Measurements from ENCODE around the gene MSI2.

MSI2 gene

DNA sequence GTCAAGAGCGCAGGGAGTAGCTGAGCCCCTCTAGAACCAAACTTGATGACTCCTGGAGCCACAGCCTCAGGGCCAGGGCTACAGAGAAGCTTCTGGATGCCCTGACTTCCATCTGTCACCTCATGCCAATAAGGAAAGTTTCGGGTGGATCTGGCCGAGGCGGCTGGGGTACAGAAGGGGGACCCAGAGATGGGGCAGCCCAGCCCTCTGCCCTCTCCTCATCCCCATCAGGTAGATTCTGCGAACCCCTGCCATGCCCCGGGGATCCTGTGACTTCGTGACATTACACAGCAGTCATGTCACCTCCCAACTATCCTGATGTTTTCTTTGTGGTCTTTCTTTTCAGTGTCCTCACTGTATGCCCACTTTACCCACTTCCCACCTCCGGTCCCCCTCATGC lies 374.4 kb downstream of the MSI2 start:
- no peak for DNase-seq (ENCODE audit: low spot score in 2 of 2)
- ATAC-seq (replicated peaks; ENCODE audit: extremely low read depth, poor library complexity, severe bottlenecking), result no peak
- Mint-ChIP-seq H3K27ac (ENCODE audit: low read depth) (no peak overlapping the region), H3K27me3 (no peaks in the 10 kb centered on the region), H3K4me1 (peaks cover 16% of the 10 kb centered on the region), H3K36me3 (ENCODE audit: insufficient read depth) (peaks cover 28% of the 10 kb centered on the region), H3K4me3 (no peak overlapping the region), H3K9me3 (no peaks in the 10 kb centered on the region)

DNA sequence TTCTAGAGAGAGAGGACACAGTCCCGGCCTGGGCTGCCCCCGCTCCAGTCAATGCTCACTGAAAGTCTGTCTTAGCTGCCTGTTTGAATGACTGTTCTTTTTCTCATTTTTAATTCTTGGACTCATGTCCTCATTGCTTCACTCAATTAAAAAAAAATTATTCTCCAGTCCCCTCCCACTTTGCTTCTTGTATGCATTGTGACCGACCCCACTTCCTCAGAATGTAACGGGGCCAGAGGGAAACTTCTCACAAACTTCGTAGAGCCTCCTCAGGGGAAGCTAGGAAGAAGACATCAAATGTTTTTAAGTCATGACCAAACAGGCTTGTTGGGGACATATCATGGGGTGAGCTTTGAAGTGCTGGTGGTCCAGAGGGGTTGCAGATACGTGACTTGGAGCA lies 375.5 kb downstream of the MSI2 start:
- H3K36me3 Mint-ChIP-seq (ENCODE audit: insufficient read depth), result peaks cover 23% of the 10 kb centered on the region

DNA sequence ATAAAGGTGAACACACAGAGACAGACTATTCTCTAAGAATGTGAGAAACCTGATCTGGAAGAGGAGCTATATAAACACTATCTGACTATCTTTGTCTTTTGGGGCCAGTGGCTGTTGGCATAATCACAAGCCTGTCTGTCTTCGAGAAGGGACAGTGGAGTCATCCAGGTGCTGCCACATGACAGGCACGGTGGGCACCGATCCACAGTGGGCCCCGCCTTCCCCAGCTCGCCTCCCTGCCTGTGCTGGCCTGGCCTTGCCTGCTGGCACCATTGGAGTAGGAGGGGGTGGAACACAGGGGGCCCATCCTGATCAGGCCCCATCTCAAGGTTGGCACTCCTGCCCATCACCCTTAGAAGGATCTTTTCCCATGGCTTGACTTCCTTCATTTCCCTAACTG lies 376.0 kb downstream of the MSI2 start:
- Mint-ChIP-seq H3K27ac (ENCODE audit: low read depth) (no peak overlapping the region), H3K4me3 (no peak overlapping the region), H3K27me3 (no peaks in the 10 kb centered on the region), H3K36me3 (ENCODE audit: insufficient read depth) (peaks cover 22% of the 10 kb centered on the region), H3K9me3 (no peaks in the 10 kb centered on the region), H3K4me1 (peaks cover 24% of the 10 kb centered on the region)
- ATAC-seq (replicated peaks; ENCODE audit: extremely low read depth, poor library complexity, severe bottlenecking), result no peak
- DNase-seq (ENCODE audit: low spot score in 2 of 2), result no peak

More for the DNA sequence above, 375.5 kb downstream of the MSI2 start:
- Mint-ChIP-seq H3K27ac (ENCODE audit: low read depth) (no peak overlapping the region), H3K4me1 (peaks cover 21% of the 10 kb centered on the region), H3K9me3 (no peaks in the 10 kb centered on the region), H3K4me3 (no peak overlapping the region), H3K27me3 (no peaks in the 10 kb centered on the region)
- no peak for ATAC-seq (replicated peaks; ENCODE audit: extremely low read depth, poor library complexity, severe bottlenecking)
- no peak for DNase-seq (ENCODE audit: low spot score in 2 of 2)

DNA sequence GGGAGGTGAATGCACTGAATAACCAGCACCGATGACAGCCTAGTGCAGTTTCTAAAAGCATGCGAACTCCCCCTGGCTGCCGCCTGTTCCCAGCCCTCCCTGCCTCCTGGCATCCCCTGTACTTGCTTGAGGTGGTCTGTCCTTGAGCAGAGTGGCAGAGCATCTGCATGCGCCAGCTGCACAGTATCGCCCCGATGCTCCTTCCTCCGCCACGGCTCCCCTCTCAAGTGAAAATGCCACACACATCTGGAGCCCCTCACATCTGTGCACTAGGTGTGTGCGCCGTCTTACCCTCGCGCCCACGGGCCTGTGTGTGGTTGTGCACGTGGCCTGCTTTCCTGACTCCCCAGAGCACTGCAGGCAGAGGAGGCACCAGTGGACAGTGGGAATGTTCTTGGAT lies 376.9 kb downstream of the MSI2 start:
- H3K9me3 Mint-ChIP-seq, result no peaks in the 10 kb centered on the region
- peaks cover 19% of the 10 kb centered on the region for H3K36me3 Mint-ChIP-seq (ENCODE audit: insufficient read depth)
- no peaks in the 10 kb centered on the region for H3K27me3 Mint-ChIP-seq
- H3K4me1 Mint-ChIP-seq, result peaks cover 17% of the 10 kb centered on the region
- H3K4me3 Mint-ChIP-seq, result no peak overlapping the region
- peak overlapping the region; percentile 32 for H3K27ac Mint-ChIP-seq (ENCODE audit: low read depth)
- ATAC-seq (replicated peaks; ENCODE audit: extremely low read depth, poor library complexity, severe bottlenecking) (no peak), DNase-seq (ENCODE audit: low spot score in 2 of 2) (no peak)

DNA sequence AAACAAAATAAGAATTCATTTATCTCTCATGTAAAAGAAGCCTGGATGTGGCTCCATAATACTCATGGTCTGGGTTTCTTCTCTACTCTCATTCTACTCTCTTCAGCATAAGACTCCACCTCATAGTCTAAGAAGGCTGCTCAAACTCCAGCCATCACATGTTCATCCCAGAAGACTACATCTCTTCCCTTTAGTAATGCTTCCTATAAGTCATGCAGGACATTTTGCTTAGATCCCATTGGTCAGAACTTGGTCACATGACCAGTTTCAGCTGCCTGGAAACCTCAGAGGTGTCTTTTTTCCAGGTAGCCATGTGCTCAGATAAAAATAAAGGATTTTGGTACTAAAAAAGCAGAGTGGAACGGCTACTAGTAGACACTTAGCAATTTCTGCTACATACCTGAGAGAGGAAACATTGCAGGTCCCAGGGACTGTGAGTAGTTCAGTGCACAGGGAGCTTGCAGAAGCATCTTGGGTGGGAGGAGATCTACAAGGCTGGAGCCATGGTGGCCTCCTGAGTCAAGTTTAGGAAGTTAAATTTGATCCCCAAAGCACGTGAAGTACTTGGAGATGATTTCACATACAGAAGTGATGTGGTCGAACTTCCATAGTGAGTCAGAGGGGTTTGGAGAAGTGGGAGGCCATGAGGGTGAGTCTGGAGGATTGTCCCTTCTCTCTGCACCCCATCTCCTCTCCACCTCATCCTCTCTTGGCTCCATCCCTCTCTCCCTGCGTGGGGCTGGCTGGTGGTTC lies 378.6 kb downstream of the MSI2 start:
- Mint-ChIP-seq H3K4me3 (no peak overlapping the region), H3K27me3 (no peaks in the 10 kb centered on the region), H3K36me3 (ENCODE audit: insufficient read depth) (peaks cover 11% of the 10 kb centered on the region), H3K4me1 (peaks cover 15% of the 10 kb centered on the region), H3K27ac (ENCODE audit: low read depth) (peak overlapping the region; percentile 32), H3K9me3 (no peaks in the 10 kb centered on the region)
- no peak for DNase-seq (ENCODE audit: low spot score in 2 of 2)
- no peak for ATAC-seq (replicated peaks; ENCODE audit: extremely low read depth, poor library complexity, severe bottlenecking)

DNA sequence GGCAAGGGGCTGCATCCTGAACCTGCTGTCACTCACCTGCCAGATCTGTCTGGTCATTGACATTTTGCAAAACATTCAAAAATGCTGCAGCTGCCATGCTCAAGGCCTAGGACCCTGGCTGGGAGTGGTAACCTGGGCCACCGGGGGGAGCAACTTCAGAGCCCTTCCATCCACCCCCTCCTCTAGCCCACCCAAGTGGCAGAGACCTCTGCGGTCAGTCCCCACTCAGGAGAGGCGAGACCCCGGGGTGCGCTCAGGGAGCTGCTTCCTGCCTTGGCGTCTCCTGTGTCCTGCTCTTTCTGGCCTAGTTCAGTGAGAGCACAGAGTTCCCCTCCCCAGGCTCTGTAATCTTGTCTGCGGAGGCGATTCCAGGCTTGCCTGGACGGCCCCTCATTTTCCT lies 380.0 kb downstream of the MSI2 start:
- peak overlapping the region; percentile 59 for H3K27ac Mint-ChIP-seq (ENCODE audit: low read depth)
- H3K36me3 Mint-ChIP-seq (ENCODE audit: insufficient read depth), result peaks cover 11% of the 10 kb centered on the region
- DNase-seq (ENCODE audit: low spot score in 2 of 2) (no peak), ATAC-seq (replicated peaks; ENCODE audit: extremely low read depth, poor library complexity, severe bottlenecking) (no peak)
- H3K4me1 Mint-ChIP-seq, result peaks cover 21% of the 10 kb centered on the region
- no peaks in the 10 kb centered on the region for H3K9me3 Mint-ChIP-seq
- H3K4me3 Mint-ChIP-seq, result no peak overlapping the region
- H3K27me3 Mint-ChIP-seq, result no peaks in the 10 kb centered on the region

DNA sequence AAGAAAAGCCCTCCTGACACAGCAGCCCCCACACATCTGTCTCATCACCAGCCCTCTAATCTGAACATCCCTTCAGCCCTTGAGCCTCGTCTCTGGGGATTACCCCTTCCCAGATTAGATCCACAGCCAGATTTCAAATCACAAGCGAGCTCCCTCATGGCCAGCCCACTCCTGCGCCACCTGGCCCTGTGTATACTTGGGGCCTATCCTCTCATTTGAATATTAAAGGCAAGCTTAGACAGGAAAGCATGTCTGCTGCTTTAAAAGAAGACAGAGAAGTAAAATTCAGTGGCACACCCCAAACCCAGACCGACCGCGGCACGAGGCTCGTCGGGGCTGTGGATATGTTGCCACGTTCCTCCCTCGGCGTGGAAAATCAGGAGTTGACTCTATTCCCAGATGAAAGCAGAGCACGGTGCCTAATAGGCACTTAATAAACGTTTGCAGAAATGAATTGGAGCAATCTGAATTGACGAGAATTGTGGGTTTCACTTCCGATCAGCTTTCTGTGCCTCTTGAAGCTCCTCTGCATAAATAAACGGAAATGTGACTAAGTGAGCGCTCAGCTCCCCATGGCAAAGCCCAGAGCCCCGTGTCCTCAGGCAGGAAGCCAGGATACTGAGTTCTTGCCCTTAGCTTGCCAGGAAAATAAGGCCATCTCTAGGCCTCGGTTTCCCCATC lies 380.8 kb downstream of the MSI2 start:
- Mint-ChIP-seq H3K27ac (ENCODE audit: low read depth) (peak overlapping the region; percentile 59), H3K4me3 (no peak overlapping the region), H3K27me3 (no peaks in the 10 kb centered on the region), H3K4me1 (peaks cover 20% of the 10 kb centered on the region), H3K36me3 (ENCODE audit: insufficient read depth) (peaks cover 9% of the 10 kb centered on the region), H3K9me3 (no peaks in the 10 kb centered on the region)
- DNase-seq (ENCODE audit: low spot score in 2 of 2) (no peak), ATAC-seq (replicated peaks; ENCODE audit: extremely low read depth, poor library complexity, severe bottlenecking) (no peak)

DNA sequence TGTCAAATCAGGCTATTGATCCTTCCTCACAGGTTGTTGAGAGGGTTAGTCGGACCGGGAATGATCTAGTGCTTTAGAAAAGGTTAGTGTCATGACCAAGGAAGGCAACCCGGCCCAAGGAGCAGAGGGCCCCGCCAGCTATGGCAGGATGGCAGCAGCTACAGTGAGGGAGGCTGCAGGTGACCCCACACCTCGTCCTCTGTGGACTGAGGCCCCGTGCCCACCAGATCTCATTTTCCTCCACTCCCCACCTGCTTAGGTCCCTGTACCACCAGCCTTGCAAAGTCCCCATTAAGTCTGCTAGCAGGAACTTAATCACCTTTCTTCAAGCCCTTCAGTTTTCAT lies 381.3 kb downstream of the MSI2 start:
- H3K4me3 Mint-ChIP-seq, result no peak overlapping the region
- H3K4me1 Mint-ChIP-seq, result peaks cover 20% of the 10 kb centered on the region

DNA sequence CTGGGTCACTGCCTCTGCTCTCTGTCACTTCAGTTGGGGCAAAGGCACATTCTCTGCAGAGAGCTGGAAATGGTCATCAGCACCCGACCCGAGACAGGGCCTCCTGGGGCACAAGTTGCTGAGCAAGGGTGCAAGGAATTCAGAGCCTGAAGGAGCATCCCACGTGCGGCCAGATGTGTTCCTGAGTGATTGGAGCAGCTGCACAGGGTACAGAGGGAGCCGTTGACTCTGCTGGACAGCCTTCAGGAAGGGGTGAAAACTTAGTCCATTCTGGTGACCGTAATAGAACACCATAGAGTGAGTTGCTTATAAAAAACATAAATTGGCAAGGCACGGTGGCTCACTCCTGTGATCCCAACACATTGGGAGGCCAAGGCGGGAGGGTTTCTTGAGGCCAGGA lies 382.0 kb downstream of the MSI2 start:
- H3K27ac Mint-ChIP-seq (ENCODE audit: low read depth), result no peak overlapping the region
- peaks cover 6% of the 10 kb centered on the region for H3K36me3 Mint-ChIP-seq (ENCODE audit: insufficient read depth)
- H3K27me3 Mint-ChIP-seq, result no peaks in the 10 kb centered on the region
- no peak overlapping the region for H3K4me3 Mint-ChIP-seq
- H3K4me1 Mint-ChIP-seq, result peaks cover 20% of the 10 kb centered on the region
- DNase-seq (ENCODE audit: low spot score in 2 of 2), result no peak
- no peak for ATAC-seq (replicated peaks; ENCODE audit: extremely low read depth, poor library complexity, severe bottlenecking)
- no peaks in the 10 kb centered on the region for H3K9me3 Mint-ChIP-seq

More for the DNA sequence above, 381.3 kb downstream of the MSI2 start:
- Mint-ChIP-seq H3K36me3 (ENCODE audit: insufficient read depth) (peaks cover 6% of the 10 kb centered on the region), H3K27me3 (no peaks in the 10 kb centered on the region), H3K27ac (ENCODE audit: low read depth) (no peak overlapping the region), H3K9me3 (no peaks in the 10 kb centered on the region)
- no peak for DNase-seq (ENCODE audit: low spot score in 2 of 2)
- no peak for ATAC-seq (replicated peaks; ENCODE audit: extremely low read depth, poor library complexity, severe bottlenecking)

DNA sequence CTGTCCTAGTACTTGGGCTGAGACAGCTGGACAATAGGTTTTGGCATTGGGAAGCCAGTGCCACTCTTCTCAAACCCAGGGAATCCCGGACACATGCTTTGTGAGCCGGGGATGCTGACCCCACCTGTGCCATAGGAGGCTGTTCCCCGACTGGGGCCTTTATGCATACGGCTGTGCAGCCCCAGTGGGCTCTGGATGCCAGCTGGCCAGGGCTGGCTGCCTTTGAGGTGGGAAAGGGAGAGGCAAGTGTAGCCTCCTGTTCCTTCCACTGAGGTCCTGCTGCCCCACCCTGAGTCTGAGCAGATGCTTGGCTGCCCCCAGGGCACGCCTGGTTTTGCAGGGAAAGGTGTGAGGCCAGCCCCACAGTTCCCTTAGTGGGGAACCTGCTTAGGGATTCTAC lies 383.1 kb downstream of the MSI2 start:
- DNase-seq (ENCODE audit: low spot score in 2 of 2) (no peak), ATAC-seq (replicated peaks; ENCODE audit: extremely low read depth, poor library complexity, severe bottlenecking) (no peak)
- no peak overlapping the region for H3K27ac Mint-ChIP-seq (ENCODE audit: low read depth)
- H3K36me3 Mint-ChIP-seq (ENCODE audit: insufficient read depth), result peaks cover 4% of the 10 kb centered on the region
- H3K4me3 Mint-ChIP-seq, result no peak overlapping the region
- H3K9me3 Mint-ChIP-seq, result no peaks in the 10 kb centered on the region
- H3K4me1 Mint-ChIP-seq, result peaks cover 25% of the 10 kb centered on the region
- H3K27me3 Mint-ChIP-seq, result no peaks in the 10 kb centered on the region

DNA sequence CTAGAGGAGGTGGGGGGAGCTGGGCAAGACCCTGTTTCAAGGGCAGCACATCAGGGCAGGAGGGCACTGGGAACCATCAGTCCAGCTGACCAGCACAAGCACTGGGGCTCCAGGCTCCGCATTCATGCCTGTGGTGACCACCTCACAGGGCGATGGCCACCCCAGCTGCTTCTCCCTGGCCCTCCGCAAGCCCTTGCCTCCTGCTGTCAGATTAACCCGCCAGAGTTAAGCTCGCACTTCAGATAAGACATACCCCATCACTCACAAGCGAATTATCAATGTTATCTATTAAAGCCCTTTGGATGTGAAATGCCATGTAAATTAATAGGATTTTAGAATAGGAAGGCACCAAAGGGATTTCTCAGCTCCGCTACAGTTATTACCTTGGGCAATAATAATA lies 383.8 kb downstream of the MSI2 start:
- Mint-ChIP-seq H3K27ac (ENCODE audit: low read depth) (no peak overlapping the region), H3K9me3 (no peaks in the 10 kb centered on the region), H3K4me3 (no peak overlapping the region), H3K27me3 (no peaks in the 10 kb centered on the region), H3K36me3 (ENCODE audit: insufficient read depth) (peaks cover 4% of the 10 kb centered on the region), H3K4me1 (peaks cover 26% of the 10 kb centered on the region)
- no peak for DNase-seq (ENCODE audit: low spot score in 2 of 2)
- ATAC-seq (replicated peaks; ENCODE audit: extremely low read depth, poor library complexity, severe bottlenecking), result no peak

DNA sequence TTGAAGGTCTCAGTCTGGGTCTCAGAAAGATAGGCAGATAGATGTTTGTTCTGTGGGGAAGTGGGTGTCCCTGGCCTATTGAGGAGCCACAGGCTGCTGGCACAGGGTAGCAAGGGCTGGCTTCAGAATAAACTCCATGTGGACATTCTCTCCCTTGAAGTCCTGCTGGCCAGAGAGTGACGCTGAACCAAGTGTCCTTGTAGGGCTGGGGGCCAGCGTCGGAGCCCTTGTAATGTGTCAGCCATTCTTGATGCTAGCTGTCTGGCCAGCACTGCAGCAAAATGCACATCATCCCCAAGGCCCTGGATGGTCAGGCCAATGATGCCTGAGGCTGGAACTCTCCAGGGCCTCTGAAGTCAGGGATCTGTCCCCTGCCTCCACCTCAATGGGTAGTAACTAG lies 385.4 kb downstream of the MSI2 start:
- ATAC-seq (replicated peaks; ENCODE audit: extremely low read depth, poor library complexity, severe bottlenecking) (no peak), DNase-seq (ENCODE audit: low spot score in 2 of 2) (no peak)
- Mint-ChIP-seq H3K27ac (ENCODE audit: low read depth) (no peak overlapping the region), H3K9me3 (no peaks in the 10 kb centered on the region), H3K36me3 (ENCODE audit: insufficient read depth) (peaks cover 5% of the 10 kb centered on the region), H3K4me3 (no peak overlapping the region), H3K27me3 (no peaks in the 10 kb centered on the region), H3K4me1 (peaks cover 27% of the 10 kb centered on the region)

DNA sequence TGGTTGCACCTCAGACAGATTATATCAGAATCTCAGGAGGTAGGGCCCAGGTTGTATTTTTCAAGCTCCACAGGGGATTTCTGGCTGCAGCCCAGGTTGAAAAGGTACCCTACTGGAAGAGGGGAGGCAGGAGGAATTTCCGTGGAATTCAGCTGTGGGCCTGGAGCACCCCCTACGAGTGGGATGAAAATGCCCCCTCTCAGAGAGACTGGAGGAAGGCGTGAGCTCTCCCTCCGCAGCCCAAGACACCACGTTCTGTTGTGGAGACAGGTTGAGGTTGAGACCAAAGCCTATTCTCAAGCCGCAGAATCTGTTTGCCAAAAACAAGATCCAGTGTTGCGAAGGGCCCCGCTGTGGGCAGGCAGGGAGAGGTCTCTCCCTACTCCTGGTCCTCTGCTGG lies 386.7 kb downstream of the MSI2 start:
- Mint-ChIP-seq H3K36me3 (ENCODE audit: insufficient read depth) (peaks cover 4% of the 10 kb centered on the region), H3K27me3 (no peaks in the 10 kb centered on the region), H3K4me3 (no peak overlapping the region), H3K9me3 (no peaks in the 10 kb centered on the region), H3K4me1 (peaks cover 23% of the 10 kb centered on the region), H3K27ac (ENCODE audit: low read depth) (no peak overlapping the region)
- DNase-seq (ENCODE audit: low spot score in 2 of 2) (no peak), ATAC-seq (replicated peaks; ENCODE audit: extremely low read depth, poor library complexity, severe bottlenecking) (no peak)

All from central memory CD8-positive, alpha-beta T cell (primary cell).